ENCODE data around the gene TMEM233.

DNA sequence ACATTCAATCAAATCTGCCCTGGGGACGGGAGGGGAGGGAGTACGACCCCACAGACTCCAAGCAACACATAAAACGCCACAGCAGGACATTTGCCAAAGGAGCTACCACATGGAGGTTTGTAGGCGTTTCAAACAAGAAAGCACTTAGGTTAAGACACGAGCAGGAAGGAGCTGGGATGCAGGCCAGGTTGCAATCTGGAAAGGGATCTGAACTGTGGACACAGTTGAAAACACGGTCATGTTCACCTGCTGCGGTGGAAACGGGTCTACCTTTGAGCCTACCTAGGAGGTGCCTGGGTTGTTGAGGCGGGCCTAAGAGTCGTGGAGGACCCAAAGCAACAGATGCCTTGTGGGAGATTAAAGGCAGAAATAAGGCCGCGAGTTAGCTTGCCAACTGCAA is 92.8 kb downstream of the TMEM233 start:
- TF ChIP-seq, protein P1, sequence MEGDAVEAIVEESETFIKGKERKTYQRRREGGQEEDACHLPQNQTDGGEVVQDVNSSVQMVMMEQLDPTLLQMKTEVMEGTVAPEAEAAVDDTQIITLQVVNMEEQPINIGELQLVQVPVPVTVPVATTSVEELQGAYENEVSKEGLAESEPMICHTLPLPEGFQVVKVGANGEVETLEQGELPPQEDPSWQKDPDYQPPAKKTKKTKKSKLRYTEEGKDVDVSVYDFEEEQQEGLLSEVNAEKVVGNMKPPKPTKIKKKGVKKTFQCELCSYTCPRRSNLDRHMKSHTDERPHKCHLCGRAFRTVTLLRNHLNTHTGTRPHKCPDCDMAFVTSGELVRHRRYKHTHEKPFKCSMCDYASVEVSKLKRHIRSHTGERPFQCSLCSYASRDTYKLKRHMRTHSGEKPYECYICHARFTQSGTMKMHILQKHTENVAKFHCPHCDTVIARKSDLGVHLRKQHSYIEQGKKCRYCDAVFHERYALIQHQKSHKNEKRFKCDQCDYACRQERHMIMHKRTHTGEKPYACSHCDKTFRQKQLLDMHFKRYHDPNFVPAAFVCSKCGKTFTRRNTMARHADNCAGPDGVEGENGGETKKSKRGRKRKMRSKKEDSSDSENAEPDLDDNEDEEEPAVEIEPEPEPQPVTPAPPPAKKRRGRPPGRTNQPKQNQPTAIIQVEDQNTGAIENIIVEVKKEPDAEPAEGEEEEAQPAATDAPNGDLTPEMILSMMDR (IDR thresholded peaks at IDR 0.05; ENCODE audit: poor library complexity): no peak
- TF ChIP-seq EZH2 (IDR thresholded peaks at IDR 0.05; ENCODE audit: borderline replicate concordance): no peak
